Nephron progenitor cell (in vitro differentiated cells): ENCODE data around the gene WNT5A.
"Not testable (repeated sequence)": the region's sequence is repeated elsewhere in the genome, so short reads cannot be mapped to it uniquely, and the experiment has no call there.

ENCODE experiments used
- DNase-seq: peaks from one replicate; pipeline ENCODE4 v3.0.0; 2021
- H3K27ac Mint-ChIP-seq: 2 replicates; pipeline ENCODE4 v1.8.0; 2021; ENCODE audit warnings: mild to moderate bottlenecking, moderate library complexity, mixed read lengths
- H3K27me3 Mint-ChIP-seq: 2 replicates; pipeline ENCODE4 v1.8.0; 2021; ENCODE audit warnings: mild to moderate bottlenecking, low read depth, mixed read lengths; ENCODE audit not compliant: poor library complexity
- H3K36me3 Mint-ChIP-seq: 2 replicates; pipeline ENCODE4 v1.8.0; 2021; ENCODE audit warnings: low read depth, mixed read lengths
- H3K4me1 Mint-ChIP-seq: 2 replicates; pipeline ENCODE4 v1.8.0; 2021; ENCODE audit warnings: mixed read lengths
- H3K4me3 Mint-ChIP-seq: 2 replicates; pipeline ENCODE4 v1.8.0; 2021; ENCODE audit warnings: mild to moderate bottlenecking, moderate library complexity, mixed read lengths
- H3K9me3 Mint-ChIP-seq: 2 replicates; pipeline ENCODE4 v1.8.0; 2021; ENCODE audit warnings: mild to moderate bottlenecking, moderate library complexity, mixed read lengths
- CTCF ChIP-seq: fragments of 200-600 bp; sonication (generic); IDR thresholded peaks from 2 replicates; pipeline ENCODE4 v1.5.0; 2021; ENCODE audit warnings: antibody characterized with exemption

The WNT5A gene

GRCh38 chr3:55505776-55506175 lies 18.7 kb upstream of the WNT5A start:
- H3K36me3 Mint-ChIP-seq: no peaks in the 10 kb centered on the region
- H3K4me3 Mint-ChIP-seq: no peak overlapping the region
- no peaks in the 10 kb centered on the region for H3K9me3 Mint-ChIP-seq
- TF ChIP-seq CTCF: no peak
- DNase-seq: no peak
- no peaks in the 10 kb centered on the region for H3K27me3 Mint-ChIP-seq
- H3K4me1 Mint-ChIP-seq: peaks cover 23% of the 10 kb centered on the region
- no peak overlapping the region for H3K27ac Mint-ChIP-seq

- peak; percentile 31 for TF ChIP-seq CTCF
- not testable (repeated sequence) for H3K4me3 Mint-ChIP-seq, H3K27ac Mint-ChIP-seq, H3K9me3 Mint-ChIP-seq, DNase-seq, H3K36me3 Mint-ChIP-seq, H3K27me3 Mint-ChIP-seq
- H3K4me1 Mint-ChIP-seq: peaks cover 23% of the 10 kb centered on the region
Observed at GRCh38 chr3:55505102-55505501, 18.0 kb upstream of the WNT5A start.

GRCh38 chr3:55501905-55502304 lies 14.8 kb upstream of the WNT5A start:
- Mint-ChIP-seq H3K4me1 (peaks cover 10% of the 10 kb centered on the region), H3K4me3 (no peak overlapping the region), H3K9me3 (no peaks in the 10 kb centered on the region), H3K27ac (no peak overlapping the region), H3K27me3 (no peaks in the 10 kb centered on the region), H3K36me3 (no peaks in the 10 kb centered on the region)
- no peak for DNase-seq
- no peak for TF ChIP-seq CTCF

- Mint-ChIP-seq H3K9me3 (no peaks in the 10 kb centered on the region), H3K27me3 (no peaks in the 10 kb centered on the region), H3K4me1 (peaks cover 10% of the 10 kb centered on the region), H3K4me3 (no peak overlapping the region), H3K36me3 (no peaks in the 10 kb centered on the region), H3K27ac (no peak overlapping the region)
- TF ChIP-seq CTCF: no peak
- no peak for DNase-seq
Observed at GRCh38 chr3:55500555-55501330, 13.6 kb upstream of the WNT5A start.

- Mint-ChIP-seq H3K9me3 (no peaks in the 10 kb centered on the region), H3K27ac (no peak overlapping the region), H3K27me3 (no peaks in the 10 kb centered on the region), H3K36me3 (no peaks in the 10 kb centered on the region), H3K4me3 (no peak overlapping the region), H3K4me1 (peaks cover 4% of the 10 kb centered on the region)
- no peak for DNase-seq
- no peak for TF ChIP-seq CTCF
Observed at GRCh38 chr3:55498520-55498919, 11.4 kb upstream of the WNT5A start.

GRCh38 chr3:55497250-55497649 lies 10.1 kb upstream of the WNT5A start:
- no peak overlapping the region for H3K27ac Mint-ChIP-seq
- H3K36me3 Mint-ChIP-seq: no peaks in the 10 kb centered on the region
- no peak for TF ChIP-seq CTCF
- H3K4me3 Mint-ChIP-seq: no peak overlapping the region
- no peaks in the 10 kb centered on the region for H3K9me3 Mint-ChIP-seq
- peaks cover 12% of the 10 kb centered on the region for H3K4me1 Mint-ChIP-seq
- DNase-seq: no peak
- peaks cover 2% of the 10 kb centered on the region for H3K27me3 Mint-ChIP-seq
